NCI-H446 treated with DMSO at 0.1 percent for 48 hours (cell line): ENCODE measurements around the gene IFIT5.
"Not testable (repeated sequence)": the region's sequence is repeated elsewhere in the genome, so short reads cannot be mapped to it uniquely, and the experiment has no call there.

ENCODE experiments used
- DNase-seq: peaks from one replicate; lab custom pipeline; 2025; lab: John Stamatoyannopoulos, UW

Gene IFIT5

DNA sequence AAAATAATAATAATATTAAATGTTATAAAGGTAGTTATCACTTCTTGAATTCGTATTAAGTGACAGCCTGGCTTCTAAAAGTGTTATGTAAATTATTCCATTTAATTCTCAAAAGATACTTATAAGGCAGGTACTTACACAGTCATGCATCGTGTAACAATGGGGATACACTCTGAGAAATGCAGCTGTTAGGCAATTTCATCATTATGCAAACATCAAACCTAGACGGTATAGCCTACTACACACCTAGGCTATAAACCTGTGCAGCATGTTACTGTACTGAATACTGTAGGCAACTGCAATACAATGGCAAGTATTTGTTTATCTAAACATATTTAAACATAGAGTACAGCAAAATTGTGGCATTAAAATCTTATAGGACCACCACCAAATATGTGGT, 20.5 kb upstream of the IFIT5 start:
- no peak for DNase-seq

DNA sequence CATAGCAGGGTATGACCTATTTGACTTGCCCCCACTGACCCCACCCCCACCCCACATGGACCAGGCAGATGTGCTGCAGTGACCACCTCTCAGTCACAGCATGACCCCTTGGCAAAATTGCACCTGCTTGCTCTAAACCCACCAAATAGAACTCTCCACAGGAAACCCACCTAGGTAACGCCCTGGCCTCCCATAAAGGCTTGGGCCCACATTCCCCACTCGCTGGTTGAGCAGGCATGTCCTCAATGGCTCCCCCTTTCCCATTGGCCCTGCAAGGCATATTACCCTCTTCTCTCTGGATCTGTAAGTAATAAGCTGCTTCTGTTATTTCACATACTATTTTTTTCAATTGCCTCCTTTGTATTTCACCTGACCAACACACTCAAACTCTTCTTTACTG, 19.2 kb upstream of the IFIT5 start:
- DNase-seq: no peak

DNA sequence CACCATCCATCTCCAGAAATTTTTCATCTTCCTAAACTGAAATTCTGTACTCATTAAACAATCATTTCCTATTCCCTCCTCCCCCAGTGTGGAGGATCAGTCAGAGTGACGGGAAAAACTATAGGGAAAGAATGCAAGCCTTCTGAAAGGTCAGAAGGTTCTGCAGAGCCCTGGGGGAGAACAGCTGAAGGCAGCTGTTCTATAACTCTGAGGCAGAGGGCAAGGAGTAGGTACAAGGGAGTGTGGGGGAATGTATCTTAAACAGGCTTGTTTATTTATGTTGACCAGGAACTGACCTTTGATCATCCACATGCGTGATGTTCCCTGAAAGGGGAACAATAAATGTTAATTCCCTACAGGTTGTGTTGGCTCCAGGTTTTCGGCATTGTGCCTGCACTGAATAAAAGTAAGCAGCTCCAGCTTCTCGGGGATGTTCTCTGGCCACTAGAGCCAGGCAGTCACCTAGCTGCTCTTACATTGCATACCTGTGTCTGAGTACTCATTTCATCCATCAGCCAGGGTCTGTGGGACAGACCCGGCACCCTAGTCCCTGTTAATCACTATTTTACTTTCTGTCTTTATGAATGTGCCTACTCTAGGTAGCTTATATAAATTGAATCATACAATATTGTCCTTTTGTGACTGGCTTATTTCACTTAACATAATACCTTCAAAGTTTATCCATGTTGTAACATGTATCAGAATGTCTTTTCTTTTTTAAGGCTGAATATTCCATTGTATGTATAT, 16.2 kb upstream of the IFIT5 start:
- DNase-seq: no peak

DNA sequence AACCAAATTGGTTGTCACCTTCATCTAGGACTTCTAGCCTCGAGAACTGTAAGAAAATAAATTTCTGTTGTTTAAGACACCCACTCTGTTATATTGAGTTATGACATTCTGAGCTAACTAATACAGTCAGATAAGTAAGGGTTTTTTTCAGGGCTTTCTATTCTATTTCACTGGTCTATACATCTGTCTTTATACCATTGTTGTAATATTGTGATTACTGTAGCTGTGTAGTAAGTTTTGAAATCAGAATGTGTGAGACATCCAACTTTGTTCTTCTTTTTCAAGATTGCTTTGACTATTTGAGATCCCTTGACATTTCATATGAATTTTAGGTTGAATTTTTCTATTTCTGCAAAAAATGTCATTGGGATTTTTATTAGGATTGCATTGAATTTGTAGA, 14.4 kb upstream of the IFIT5 start:
- no peak for DNase-seq

DNA sequence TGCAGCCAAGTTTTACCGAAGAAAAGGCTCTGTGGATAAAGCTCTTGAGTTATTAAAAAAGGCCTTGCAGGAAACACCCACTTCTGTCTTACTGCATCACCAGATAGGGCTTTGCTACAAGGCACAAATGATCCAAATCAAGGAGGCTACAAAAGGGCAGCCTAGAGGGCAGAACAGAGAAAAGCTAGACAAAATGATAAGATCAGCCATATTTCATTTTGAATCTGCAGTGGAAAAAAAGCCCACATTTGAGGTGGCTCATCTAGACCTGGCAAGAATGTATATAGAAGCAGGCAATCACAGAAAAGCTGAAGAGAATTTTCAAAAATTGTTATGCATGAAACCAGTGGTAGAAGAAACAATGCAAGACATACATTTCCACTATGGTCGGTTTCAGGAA, 11.3 kb upstream of the IFIT5 start:
- no peak for DNase-seq

DNA sequence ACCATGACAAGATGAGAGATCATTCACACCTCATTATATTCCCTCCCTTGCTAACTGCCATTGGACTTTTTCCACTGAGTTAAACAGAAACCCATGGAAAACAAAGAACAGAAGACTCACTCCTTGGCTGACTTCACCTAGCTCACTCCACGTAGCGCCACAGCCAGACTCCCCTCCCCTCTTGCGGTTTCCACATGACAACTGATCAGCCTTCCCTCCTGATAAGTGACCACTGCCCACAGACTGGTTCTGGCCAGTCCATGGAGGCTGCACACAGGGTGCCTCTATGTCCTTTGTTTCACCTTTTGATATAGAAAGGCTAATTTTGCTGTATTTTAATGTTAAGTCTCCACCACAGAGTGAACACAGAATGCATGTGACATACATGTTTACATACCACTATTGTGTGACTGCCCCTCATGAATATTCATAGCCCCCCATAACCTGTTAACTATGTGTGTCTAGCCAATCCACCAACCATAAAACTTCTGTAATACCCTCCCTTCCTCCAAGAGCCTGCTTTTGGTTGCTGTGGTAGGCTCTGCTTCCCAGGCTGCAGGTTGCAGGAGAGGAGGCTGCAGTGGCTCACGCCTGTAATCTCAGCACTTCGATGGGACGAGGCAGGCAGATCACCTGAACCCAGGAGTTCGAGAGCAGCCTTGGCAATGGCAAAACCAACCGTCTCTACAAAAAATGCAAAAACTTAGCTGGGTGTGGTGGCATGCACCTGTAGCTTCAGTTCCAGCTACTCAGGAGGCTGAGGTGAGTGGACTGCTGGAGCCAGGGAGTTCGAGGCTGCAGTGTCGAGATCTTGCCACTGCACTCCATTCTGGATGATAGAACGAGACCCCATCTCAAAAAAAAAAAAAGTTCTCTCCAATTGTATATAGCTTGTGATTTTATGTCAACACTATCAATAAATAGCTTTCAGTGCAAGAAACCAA, 10.0 kb upstream of the IFIT5 start:
- DNase-seq: no peak

DNA sequence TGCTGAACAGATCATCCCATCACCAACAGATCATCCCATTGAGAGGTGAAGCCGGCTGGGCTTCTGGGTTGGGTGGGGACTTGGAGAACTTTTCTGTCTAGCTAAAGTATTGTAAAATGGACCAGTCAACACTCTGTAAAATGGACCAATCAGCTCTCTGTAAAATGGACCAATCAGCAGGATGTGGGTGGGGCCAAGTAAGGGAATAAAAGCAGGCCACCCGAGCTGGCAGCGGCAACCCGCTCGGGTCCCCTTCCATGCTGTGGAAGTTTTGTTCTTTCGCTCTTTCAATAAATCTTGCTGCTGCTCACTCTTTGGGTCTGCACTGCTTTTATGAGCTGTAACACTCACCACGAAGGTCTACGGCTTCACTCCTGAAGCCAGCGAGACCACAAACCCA, 8.2 kb upstream of the IFIT5 start:
- DNase-seq: not testable (repeated sequence)

GRCh38 chr10:89407792-89408191, 6.6 kb upstream of the IFIT5 start:
- DNase-seq: not testable (repeated sequence)

DNA sequence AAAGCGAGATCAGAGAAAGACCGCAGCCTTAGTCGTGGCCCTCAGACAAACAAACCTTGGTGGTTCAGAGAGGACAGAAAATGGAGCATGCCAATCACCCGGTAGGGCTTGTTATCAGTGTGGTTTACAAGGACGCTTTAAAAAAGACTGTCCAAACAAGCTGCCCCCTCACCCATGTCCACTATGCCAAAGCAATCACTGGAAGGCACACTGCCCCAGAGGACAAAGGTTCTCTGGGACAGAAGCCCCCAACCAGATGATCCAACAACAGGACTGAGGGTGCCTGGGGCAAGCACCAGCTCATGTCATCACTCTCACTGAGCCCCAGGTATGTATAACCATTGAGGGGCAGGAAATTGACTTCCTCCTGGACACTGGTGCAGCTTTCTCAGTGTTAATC, 5.1 kb upstream of the IFIT5 start:
- DNase-seq: not testable (repeated sequence)

DNA sequence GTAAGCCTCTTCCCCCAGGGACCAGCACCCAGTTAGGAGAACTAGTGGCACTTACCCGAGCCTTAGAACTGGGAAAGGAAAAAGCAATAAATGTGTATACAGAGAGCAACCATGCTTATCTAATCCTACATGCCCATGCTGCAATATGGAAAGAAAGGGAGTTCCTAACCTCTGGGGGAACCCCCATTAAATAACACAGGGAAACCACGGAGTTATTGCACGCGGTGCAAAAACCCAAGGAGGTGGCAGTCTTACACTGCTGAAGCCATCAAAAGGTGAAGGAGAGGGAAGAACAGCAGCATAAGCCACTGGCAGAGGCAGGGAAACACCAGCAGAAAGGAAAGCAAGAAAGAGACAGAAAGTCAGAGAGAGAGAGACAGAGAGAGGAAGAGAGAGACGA, 3.8 kb upstream of the IFIT5 start:
- DNase-seq: not testable (repeated sequence)

DNA sequence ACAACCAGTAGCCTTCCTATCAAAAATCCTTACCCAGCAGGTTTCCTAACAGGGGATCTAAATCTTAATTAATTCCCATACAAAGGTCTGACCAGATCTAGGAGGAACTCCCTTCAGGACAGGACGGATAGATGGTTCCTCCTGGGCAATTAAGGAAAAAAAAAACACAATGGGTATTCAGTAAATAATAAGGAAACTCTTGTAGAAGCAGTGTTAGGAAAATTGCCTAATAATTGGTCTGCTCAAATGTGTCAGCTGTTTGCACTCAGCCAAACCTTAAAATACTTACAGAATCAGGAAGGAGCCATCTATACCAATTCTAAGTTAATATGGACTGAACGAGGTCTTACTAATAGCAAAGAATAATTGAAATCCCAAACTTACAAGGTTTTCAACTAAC, 3.2 kb upstream of the IFIT5 start:
- not testable (repeated sequence) for DNase-seq

DNA sequence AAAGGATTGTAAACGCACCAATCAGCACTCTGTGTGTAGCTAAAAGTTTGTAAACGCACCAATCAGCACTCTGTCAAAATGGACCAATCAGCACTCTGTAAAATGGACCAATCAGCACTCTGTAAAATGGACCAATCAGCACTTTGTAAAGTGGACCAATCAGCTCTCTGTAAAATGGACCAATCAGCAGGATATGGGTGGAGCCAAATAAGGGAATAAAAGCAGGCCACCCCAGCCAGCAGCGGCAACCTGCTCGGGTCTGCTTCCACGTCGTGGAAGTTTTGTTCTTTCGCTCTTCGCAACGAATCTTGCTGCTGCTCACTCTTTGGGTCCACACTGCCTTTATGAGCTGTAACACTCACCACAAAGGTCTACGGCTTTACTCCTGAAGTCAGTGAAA, 2.1 kb upstream of the IFIT5 start:
- DNase-seq: not testable (repeated sequence)

GRCh38 chr10:89413398-89413912, 913 bp upstream of the IFIT5 start:
- DNase-seq: no peak

GRCh38 chr10:89414879-89415821, 782 bp downstream of the IFIT5 start:
- no peak for DNase-seq

DNA sequence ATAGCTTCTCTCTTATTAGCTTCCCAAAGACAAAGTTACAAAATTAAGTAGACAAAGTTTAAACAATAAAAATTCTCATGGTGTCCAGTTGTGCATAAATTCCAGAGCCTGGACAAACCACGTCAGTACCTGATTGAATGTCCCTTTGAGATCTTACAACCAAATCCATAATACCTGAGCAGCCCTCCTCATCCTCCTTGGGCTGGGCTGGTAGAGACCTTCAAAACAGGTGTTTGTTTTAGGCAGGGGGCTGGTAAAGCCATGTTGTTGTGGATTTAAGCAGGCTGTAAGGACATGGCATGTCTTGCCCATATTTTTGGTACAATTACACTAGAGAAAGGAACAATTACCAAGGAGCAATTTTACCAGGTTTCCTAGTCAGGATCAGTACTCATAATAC, 2.1 kb downstream of the IFIT5 start:
- no peak for DNase-seq

DNA sequence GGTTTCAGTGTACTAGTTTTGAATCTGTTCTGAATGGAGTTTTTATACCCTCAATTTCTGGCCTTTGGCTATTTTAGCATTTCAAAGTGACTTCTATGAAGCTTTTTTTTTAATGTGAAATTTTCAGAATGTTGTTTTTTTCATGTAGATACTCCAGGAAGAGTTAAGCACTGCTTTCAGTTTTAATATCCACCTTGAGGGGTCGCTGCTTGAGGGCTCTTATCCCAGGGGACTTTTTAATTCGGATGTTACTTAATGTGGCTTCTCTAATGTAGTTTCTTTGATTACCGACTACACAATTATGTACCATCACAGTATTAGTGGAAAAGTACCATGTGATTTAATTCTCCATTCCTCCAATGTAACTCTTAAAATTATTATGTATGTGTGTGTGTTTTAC, 5.2 kb downstream of the IFIT5 start:
- no peak for DNase-seq

GRCh38 chr10:89421018-89421476, 6.7 kb downstream of the IFIT5 start:
- DNase-seq: no peak

DNA sequence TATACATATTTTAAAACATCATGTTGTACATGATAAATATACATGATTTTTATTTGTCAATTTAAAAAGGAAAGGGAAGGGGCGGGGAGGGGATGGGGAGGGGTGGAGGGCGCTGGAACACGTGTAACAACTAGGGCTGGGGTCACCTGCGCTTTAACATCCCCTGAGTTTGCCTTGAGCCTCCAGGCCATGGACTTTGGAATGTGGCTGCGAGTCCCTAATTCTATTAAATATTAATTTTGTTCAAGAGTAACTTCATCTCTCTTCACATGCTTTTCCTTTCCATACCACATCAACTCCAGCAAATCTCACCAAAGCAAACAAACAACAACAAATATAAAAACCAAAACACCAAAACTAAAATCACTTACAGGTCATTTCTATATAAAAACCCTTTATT, 10.6 kb downstream of the IFIT5 start:
- no peak for DNase-seq

- DNase-seq: peak; percentile 8
Measured at GRCh38 chr10:89426230-89426868, 12.0 kb downstream of the IFIT5 start.

- no peak for DNase-seq
Measured at GRCh38 chr10:89427629-89428028, 13.3 kb downstream of the IFIT5 start.

DNA sequence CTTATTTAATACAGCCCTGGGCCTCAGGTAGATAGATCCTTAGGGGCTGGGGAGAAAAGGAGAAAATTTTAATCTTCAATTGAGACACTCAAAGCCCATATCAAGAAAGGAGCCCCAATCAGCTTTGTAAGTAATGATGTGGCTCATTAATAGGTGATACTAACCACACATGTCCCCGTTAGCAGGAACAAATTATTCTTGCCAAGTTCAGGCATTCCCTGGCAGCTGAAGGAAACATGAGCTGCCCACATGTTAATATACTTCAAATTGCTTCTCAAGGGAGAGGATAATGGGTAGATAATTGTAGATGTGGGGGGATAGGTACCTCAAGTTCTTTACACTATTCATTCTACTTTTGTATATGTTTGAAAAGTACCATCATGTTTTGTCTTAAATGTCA, 14.5 kb downstream of the IFIT5 start:
- peak; percentile 3 for DNase-seq
